ENCODE results near the gene PMM2.

- TF ChIP-seq EP300 (IDR thresholded peaks at IDR 0.05; ENCODE audit: borderline replicate concordance) (no peak), RAD21 (IDR thresholded peaks at IDR 0.05; ENCODE audit: low read depth) (no peak)
These were observed 69.2 kb downstream of the PMM2 start for GRCh38 chr16:8866884-8867215.

All from Ishikawa (cell line).